Chondrocyte (in vitro differentiated cells): ENCODE measurements around the gene HIBCH. TPM values are rescaled to one million over a fixed set of nuclear protein-coding genes. Genes with fewer than 3 reads are reported as not detected.
"Not testable (repeated sequence)": the region's sequence is repeated elsewhere in the genome, so short reads cannot be mapped to it uniquely, and the experiment has no call there.

ENCODE experiments used
- DNase-seq: peaks from one replicate; pipeline ENCODE4 v3.0.0; 2021; ENCODE audit warnings: mixed read lengths, low spot score
- H3K27ac Mint-ChIP-seq: one replicate; pipeline ENCODE4 v1.8.0; 2021; ENCODE audit warnings: mild to moderate bottlenecking, moderate library complexity, mixed read lengths; ENCODE audit not compliant: unreplicated experiment
- H3K27me3 Mint-ChIP-seq: 2 replicates; pipeline ENCODE4 v1.8.0; 2021; ENCODE audit warnings: low read depth, mixed read lengths
- H3K36me3 Mint-ChIP-seq: 2 replicates; pipeline ENCODE4 v1.8.0; 2021; ENCODE audit warnings: low read depth, mixed read lengths
- H3K4me1 Mint-ChIP-seq: 2 replicates; pipeline ENCODE4 v1.8.0; 2021; ENCODE audit warnings: low read depth, mild to moderate bottlenecking, mixed read lengths
- H3K4me3 Mint-ChIP-seq: one replicate; pipeline ENCODE4 v1.8.0; 2021; ENCODE audit warnings: mild to moderate bottlenecking, moderate library complexity, mixed read lengths; ENCODE audit not compliant: unreplicated experiment
- H3K9me3 Mint-ChIP-seq: 2 replicates; pipeline ENCODE4 v1.8.0; 2021; ENCODE audit warnings: low read depth, mixed read lengths
- CTCF ChIP-seq: fragments of 200-600 bp; sonication (generic); IDR thresholded peaks from 2 replicates; pipeline ENCODE4 v1.5.0; 2021; ENCODE audit warnings: antibody characterized with exemption, mild to moderate bottlenecking, moderate library complexity
- total RNA-seq: library from RNA; stranded (reverse); gene quantifications from 3 replicates; pipeline ENCODE4 v1.2.1, GENCODE V29; 2021

Gene HIBCH
- total RNA-seq, 1 donor from 2014 or later, result 19.1 TPM

DNA sequence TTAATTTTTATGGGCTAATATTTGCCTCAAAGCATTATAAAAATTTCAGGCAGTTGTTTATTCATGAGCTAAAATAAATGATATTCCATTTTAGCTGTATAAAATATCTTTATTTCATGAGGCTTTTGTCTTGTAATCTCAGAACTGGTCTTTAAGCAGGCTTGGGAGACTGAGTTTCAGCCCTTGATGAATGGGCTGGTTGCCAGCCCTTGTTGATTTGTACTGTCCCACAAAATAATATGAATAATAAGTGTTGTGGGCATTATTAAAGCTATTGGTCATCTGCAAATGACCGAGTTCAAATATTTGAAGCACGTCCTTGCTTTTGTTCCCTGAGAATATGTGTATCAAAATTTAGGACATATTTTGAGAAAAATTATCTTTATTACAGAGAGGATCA is 41.9 kb upstream of the HIBCH start:
- no peaks in the 10 kb centered on the region for H3K27me3 Mint-ChIP-seq
- no peak for TF ChIP-seq CTCF
- H3K4me1 Mint-ChIP-seq, result peaks cover 26% of the 10 kb centered on the region
- no peak overlapping the region for H3K27ac Mint-ChIP-seq
- peaks cover 2% of the 10 kb centered on the region for H3K36me3 Mint-ChIP-seq
- no peaks in the 10 kb centered on the region for H3K9me3 Mint-ChIP-seq
- no peak for DNase-seq
- no peak overlapping the region for H3K4me3 Mint-ChIP-seq

DNA sequence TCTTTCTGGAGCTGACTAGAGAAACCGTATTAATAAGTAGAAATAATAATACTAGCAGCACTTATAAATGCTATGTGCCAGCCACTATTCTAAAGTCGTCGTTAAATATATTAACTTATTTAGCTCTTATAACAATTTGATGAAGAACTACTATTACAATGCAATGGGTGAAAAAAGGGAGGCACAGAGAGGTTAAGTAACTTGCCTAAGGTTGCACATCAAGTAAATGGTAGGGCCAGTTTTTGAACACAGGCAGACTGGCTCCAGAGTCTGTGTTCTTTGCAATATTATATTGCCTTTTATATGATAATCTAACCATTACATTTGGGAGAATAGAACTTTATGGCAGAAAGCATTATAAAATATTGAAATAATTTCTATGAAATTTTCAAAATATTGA is 41.3 kb upstream of the HIBCH start:
- no peak for TF ChIP-seq CTCF
- no peak overlapping the region for H3K27ac Mint-ChIP-seq
- H3K36me3 Mint-ChIP-seq, result peaks cover 2% of the 10 kb centered on the region
- no peaks in the 10 kb centered on the region for H3K9me3 Mint-ChIP-seq
- no peak for DNase-seq
- no peaks in the 10 kb centered on the region for H3K27me3 Mint-ChIP-seq
- no peak overlapping the region for H3K4me3 Mint-ChIP-seq
- H3K4me1 Mint-ChIP-seq, result peaks cover 26% of the 10 kb centered on the region

DNA sequence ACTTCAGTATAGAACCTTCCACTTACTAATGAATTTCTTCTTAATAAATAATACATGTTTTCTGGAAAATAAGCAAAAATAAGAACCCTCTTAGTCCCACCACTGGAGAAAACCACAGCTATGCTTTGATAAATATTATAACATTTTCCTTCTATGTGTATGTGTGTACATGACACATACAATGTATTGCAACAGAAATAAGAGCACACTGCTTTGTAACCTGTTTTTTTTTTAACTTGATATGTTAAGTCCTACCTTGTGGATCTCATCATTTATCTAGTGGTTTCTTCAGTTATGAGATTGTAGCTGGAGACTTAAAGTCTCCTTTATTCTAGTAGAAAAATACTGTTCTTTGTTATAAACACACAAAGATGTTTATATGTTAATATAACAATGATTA is 40.9 kb upstream of the HIBCH start:
- no peak for DNase-seq
- no peak overlapping the region for H3K4me3 Mint-ChIP-seq
- no peaks in the 10 kb centered on the region for H3K27me3 Mint-ChIP-seq
- peak overlapping the region; percentile 93 for H3K27ac Mint-ChIP-seq
- H3K4me1 Mint-ChIP-seq, result peaks cover 26% of the 10 kb centered on the region
- no peaks in the 10 kb centered on the region for H3K9me3 Mint-ChIP-seq
- H3K36me3 Mint-ChIP-seq, result peaks cover 2% of the 10 kb centered on the region
- no peak for TF ChIP-seq CTCF

DNA sequence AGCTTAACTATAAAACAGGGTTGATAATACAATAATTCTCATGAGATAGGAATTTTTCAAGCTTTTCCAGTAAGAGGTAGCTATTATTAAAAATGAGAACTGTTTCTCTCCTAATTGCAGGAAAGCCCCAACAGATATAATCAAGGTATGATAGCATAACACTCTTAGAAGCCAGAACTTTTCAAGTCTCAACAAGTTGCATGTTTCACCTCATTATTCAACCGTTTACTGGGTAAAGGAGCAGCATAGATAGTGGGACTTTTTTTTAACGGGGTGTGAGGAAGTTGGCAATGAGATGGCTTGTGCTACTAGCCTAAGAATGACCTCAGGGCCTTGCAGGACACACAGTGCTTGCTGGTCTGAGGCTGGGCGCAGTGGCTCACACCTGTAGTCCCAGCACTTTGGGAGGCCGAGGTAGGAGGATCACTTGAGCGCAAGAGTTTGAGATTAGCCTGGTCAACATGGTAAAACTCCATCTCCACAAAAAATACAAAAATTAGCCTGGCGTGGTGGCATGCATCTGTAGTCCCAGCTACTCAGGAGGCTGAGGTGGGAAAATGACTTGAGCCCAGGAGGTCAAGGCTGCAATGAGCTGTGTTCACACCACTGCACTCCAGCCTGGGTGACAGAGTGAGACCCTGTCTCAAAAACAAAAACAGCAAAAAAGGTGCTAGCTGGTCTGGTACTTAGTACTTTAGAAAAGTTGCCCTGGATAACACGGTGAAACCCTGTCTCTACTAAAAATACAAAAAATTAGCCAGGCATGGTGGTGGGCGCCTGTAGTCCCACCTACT is 39.2 kb upstream of the HIBCH start:
- H3K27me3 Mint-ChIP-seq, result not testable (repeated sequence)
- peak overlapping the region; percentile 72 for H3K4me3 Mint-ChIP-seq

DNA sequence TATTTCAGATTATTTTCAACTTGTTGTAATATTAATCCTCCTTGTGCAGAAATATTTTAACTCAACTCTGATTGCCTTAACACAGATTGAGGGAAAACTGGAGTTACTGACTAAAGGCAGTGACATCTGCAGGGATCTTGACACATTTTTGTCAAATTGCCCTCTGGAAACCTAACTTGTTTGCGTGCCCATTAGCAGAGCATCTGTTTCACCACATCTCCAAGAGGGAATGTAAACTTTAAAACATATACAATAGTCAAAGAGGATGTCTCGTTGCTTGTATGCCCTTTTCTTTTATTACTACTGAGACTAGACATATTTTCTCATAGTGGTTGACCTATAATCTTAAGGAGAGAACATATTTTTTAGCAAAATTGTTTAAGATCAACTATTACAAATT is 38.0 kb upstream of the HIBCH start:
- H3K36me3 Mint-ChIP-seq, result no peaks in the 10 kb centered on the region
- H3K9me3 Mint-ChIP-seq, result no peaks in the 10 kb centered on the region
- DNase-seq, result no peak
- no peaks in the 10 kb centered on the region for H3K27me3 Mint-ChIP-seq
- peaks cover 26% of the 10 kb centered on the region for H3K4me1 Mint-ChIP-seq
- H3K4me3 Mint-ChIP-seq, result no peak overlapping the region
- no peak for TF ChIP-seq CTCF
- no peak overlapping the region for H3K27ac Mint-ChIP-seq

More for the DNA sequence above, 39.2 kb upstream of the HIBCH start:
- DNase-seq, H3K9me3 Mint-ChIP-seq, H3K36me3 Mint-ChIP-seq: not testable (repeated sequence)
- H3K4me1 Mint-ChIP-seq, result peaks cover 26% of the 10 kb centered on the region
- peak overlapping the region; percentile 93 for H3K27ac Mint-ChIP-seq
